NT2/D1 (cell line): ENCODE data around the gene NDUFB11.

Source experiments
- DNase-seq: peaks from one replicate; pipeline ENCODE4 v3.0.0-alpha.2; 2011; ENCODE audit warnings: low read depth, low spot score
- H3K27me3 ChIP-seq: 2 replicates; pipeline ENCODE4 v1.6.0; 2011; ENCODE audit warnings: mild to moderate bottlenecking; ENCODE audit not compliant: insufficient read length, insufficient read depth
- H3K36me3 ChIP-seq: 2 replicates; pipeline ENCODE4 v1.6.1; 2011; ENCODE audit warnings: mild to moderate bottlenecking, low read length, mixed read lengths; ENCODE audit not compliant: insufficient read depth, insufficient read length
- H3K4me1 ChIP-seq: 2 replicates; pipeline ENCODE4 v1.5.1; 2011; ENCODE audit not compliant: insufficient read depth, insufficient read length
- H3K4me3 ChIP-seq: 2 replicates; pipeline ENCODE4 v1.5.1; 2011; ENCODE audit warnings: low read depth; ENCODE audit not compliant: insufficient read length
- H3K9ac ChIP-seq: 2 replicates; pipeline ENCODE4 v1.6.0; 2011; ENCODE audit warnings: low read depth; ENCODE audit not compliant: insufficient read length
- H3K9me3 ChIP-seq: 2 replicates; pipeline ENCODE4 v1.5.1; 2011; ENCODE audit warnings: mild to moderate bottlenecking, low read length; ENCODE audit not compliant: insufficient read depth
- SUZ12 ChIP-seq: IDR thresholded peaks from 2 replicates; pipeline ENCODE4 v1.6.1; 2011; ENCODE audit not compliant: insufficient read length, insufficient read depth; ENCODE audit errors: extremely low read depth
- YY1 ChIP-seq: IDR thresholded peaks from 2 replicates; pipeline ENCODE4 v1.6.1; 2011; ENCODE audit not compliant: insufficient read length, insufficient read depth
- ZNF274 ChIP-seq: IDR thresholded peaks from 2 replicates; pipeline ENCODE4 v1.6.1; 2011; ENCODE audit warnings: mild to moderate bottlenecking, low read depth, low read length

Gene NDUFB11

GRCh38 chrX:47168495-47169073 is 24.1 kb upstream of the NDUFB11 start:
- peaks cover 61% of the 10 kb centered on the region for H3K36me3 ChIP-seq

GRCh38 chrX:47166126-47166525 is 21.6 kb upstream of the NDUFB11 start:
- Histone ChIP-seq H3K9ac (no peak overlapping the region), H3K36me3 (peaks cover 48% of the 10 kb centered on the region), H3K9me3 (no peaks in the 10 kb centered on the region), H3K4me3 (no peak overlapping the region), H3K4me1 (no peaks in the 10 kb centered on the region), H3K27me3 (no peaks in the 10 kb centered on the region)
- TF ChIP-seq SUZ12 (no peak), ZNF274 (no peak), YY1 (no peak)
- DNase-seq = no peak

More at GRCh38 chrX:47168495-47169073, 24.1 kb upstream of the NDUFB11 start:
- Histone ChIP-seq H3K9ac (no peak overlapping the region), H3K27me3 (no peaks in the 10 kb centered on the region), H3K9me3 (no peaks in the 10 kb centered on the region), H3K4me3 (no peak overlapping the region), H3K4me1 (peaks cover 3% of the 10 kb centered on the region)
- TF ChIP-seq YY1 = no peak
- no peak for TF ChIP-seq SUZ12
- no peak for TF ChIP-seq ZNF274
- no peak for DNase-seq

- Histone ChIP-seq H3K36me3 (peaks cover 37% of the 10 kb centered on the region), H3K27me3 (no peaks in the 10 kb centered on the region), H3K9ac (no peak overlapping the region), H3K4me1 (no peaks in the 10 kb centered on the region), H3K9me3 (no peaks in the 10 kb centered on the region), H3K4me3 (no peak overlapping the region)
- TF ChIP-seq ZNF274 (no peak), YY1 (no peak), SUZ12 (no peak)
- DNase-seq = no peak
Observed at GRCh38 chrX:47164420-47164819, 19.9 kb upstream of the NDUFB11 start.

- TF ChIP-seq ZNF274 = no peak
- no peak for TF ChIP-seq SUZ12
- no peak for TF ChIP-seq YY1
- no peak for DNase-seq
- Histone ChIP-seq H3K4me3 (no peak overlapping the region), H3K4me1 (no peaks in the 10 kb centered on the region), H3K9ac (no peak overlapping the region), H3K9me3 (no peaks in the 10 kb centered on the region), H3K27me3 (no peaks in the 10 kb centered on the region), H3K36me3 (peaks cover 35% of the 10 kb centered on the region)
Observed at GRCh38 chrX:47162927-47163583, 18.6 kb upstream of the NDUFB11 start.

GRCh38 chrX:47160781-47161180 is 16.3 kb upstream of the NDUFB11 start:
- Histone ChIP-seq H3K36me3 (peaks cover 47% of the 10 kb centered on the region), H3K4me1 (no peaks in the 10 kb centered on the region), H3K9me3 (no peaks in the 10 kb centered on the region), H3K27me3 (no peaks in the 10 kb centered on the region), H3K9ac (no peak overlapping the region), H3K4me3 (no peak overlapping the region)
- DNase-seq = no peak
- TF ChIP-seq YY1 (no peak), SUZ12 (no peak), ZNF274 (no peak)

GRCh38 chrX:47158781-47159180 is 14.3 kb upstream of the NDUFB11 start:
- peaks cover 53% of the 10 kb centered on the region for H3K36me3 ChIP-seq
- H3K4me1 ChIP-seq = no peaks in the 10 kb centered on the region
- DNase-seq = no peak

GRCh38 chrX:47158131-47158530 is 13.6 kb upstream of the NDUFB11 start:
- Histone ChIP-seq H3K36me3 (peaks cover 57% of the 10 kb centered on the region), H3K4me1 (no peaks in the 10 kb centered on the region), H3K9me3 (no peaks in the 10 kb centered on the region), H3K9ac (no peak overlapping the region), H3K4me3 (no peak overlapping the region), H3K27me3 (no peaks in the 10 kb centered on the region)
- TF ChIP-seq ZNF274 = no peak
- no peak for TF ChIP-seq YY1
- TF ChIP-seq SUZ12 = no peak
- no peak for DNase-seq

More at GRCh38 chrX:47158781-47159180, 14.3 kb upstream of the NDUFB11 start:
- TF ChIP-seq YY1 (no peak), ZNF274 (no peak), SUZ12 (no peak)
- Histone ChIP-seq H3K9me3 (no peaks in the 10 kb centered on the region), H3K4me3 (no peak overlapping the region), H3K9ac (no peak overlapping the region), H3K27me3 (no peaks in the 10 kb centered on the region)
